Esophagus squamous epithelium (tissue), 5 donors: ENCODE results near the gene ANKRD39. TPM values are rescaled to one million over a fixed set of nuclear protein-coding genes. Genes with fewer than 3 reads are reported as not detected.

Experiments used
- DNase-seq: peaks from one replicate; lab custom pipeline; 2025; lab: John Stamatoyannopoulos, UW
- H3K27ac ChIP-seq, 4 donors: fragments of 200-600 bp; sonication (generic); one replicate each; pipeline ENCODE4 v1.5.1; 2016 to 2019; ENCODE audit warnings: mild to moderate bottlenecking in 1 of 4
- H3K27me3 ChIP-seq, 4 donors: fragments of 200-600 bp; sonication (generic); 1 replicate in 3 of 4; 2 replicates in 1 of 4; pipeline versions ENCODE4 v1.5.1 to v1.6.0; 2017 to 2021; ENCODE audit warnings: antibody characterized with exemption in 1 of 4
- H3K36me3 ChIP-seq, 3 donors: fragments of 200-600 bp; sonication (generic); one replicate each; pipeline ENCODE4 v1.5.1; 2016 to 2019
- H3K4me1 ChIP-seq, 3 donors: fragments of 200-600 bp; sonication (generic); one replicate each; pipeline ENCODE4 v1.5.1; 2017 to 2019
- H3K4me3 ChIP-seq, 4 donors: fragments of 200-600 bp; sonication (generic); 1 replicate in 3 of 4; 2 replicates in 1 of 4; pipeline ENCODE4 v1.5.1; 2016 to 2019; ENCODE audit warnings: mild to moderate bottlenecking in 2 of 4, moderate library complexity in 1 of 4
- H3K9me3 ChIP-seq, 3 donors: fragments of 200-600 bp; sonication (generic); one replicate each; pipeline ENCODE4 v1.5.1; 2016 to 2019
- POLR2A ChIP-seq, 4 donors: fragments of 450-650 bp; IDR thresholded peaks; one replicate each; pipeline ENCODE4 v1.6.1; 2017; ENCODE audit warnings: antibody characterized with exemption in 4 of 4, mild to moderate bottlenecking in 4 of 4, moderate library complexity in 3 of 4
- WGBS, 2 donors: methylation state at CpG; one replicate each; pipeline ENCODE4 v1.1.5; 2018; 5-methylcytosine and 5-hydroxymethylcytosine counted together
- intact Hi-C: fragments of 100-400 bp; cut with DNase I; formaldehyde crosslinking; loops from one replicate; pipeline ENCODE4 v1.15.0; 2022
- total RNA-seq, 4 donors: library from RNA; depleted of rRNA; stranded (reverse); fragments of >200 nt; gene quantifications; one replicate each; pipeline ENCODE4 v1.1.0, GENCODE V29; 2016
- TF ChIP-seq, protein P1 (sequence below), 6 experiments: fragments of 450-650 bp in 4 of 6; fragments of 200-600 bp in 2 of 6; sonication (generic) in 2 of 6; IDR thresholded peaks; one replicate each; pipeline ENCODE4 v1.5.1; 2016 to 2019; ENCODE audit warnings: antibody characterized with exemption in 6 of 6, mild to moderate bottlenecking in 4 of 6, moderate library complexity in 4 of 6
- donor health status: DM: yes; HTN: yes; CAD: no.

The ANKRD39 gene
- total RNA-seq, 4 donors from 2014 or later, result 7.1 to 17.2 (median 14.0) TPM

DNA sequence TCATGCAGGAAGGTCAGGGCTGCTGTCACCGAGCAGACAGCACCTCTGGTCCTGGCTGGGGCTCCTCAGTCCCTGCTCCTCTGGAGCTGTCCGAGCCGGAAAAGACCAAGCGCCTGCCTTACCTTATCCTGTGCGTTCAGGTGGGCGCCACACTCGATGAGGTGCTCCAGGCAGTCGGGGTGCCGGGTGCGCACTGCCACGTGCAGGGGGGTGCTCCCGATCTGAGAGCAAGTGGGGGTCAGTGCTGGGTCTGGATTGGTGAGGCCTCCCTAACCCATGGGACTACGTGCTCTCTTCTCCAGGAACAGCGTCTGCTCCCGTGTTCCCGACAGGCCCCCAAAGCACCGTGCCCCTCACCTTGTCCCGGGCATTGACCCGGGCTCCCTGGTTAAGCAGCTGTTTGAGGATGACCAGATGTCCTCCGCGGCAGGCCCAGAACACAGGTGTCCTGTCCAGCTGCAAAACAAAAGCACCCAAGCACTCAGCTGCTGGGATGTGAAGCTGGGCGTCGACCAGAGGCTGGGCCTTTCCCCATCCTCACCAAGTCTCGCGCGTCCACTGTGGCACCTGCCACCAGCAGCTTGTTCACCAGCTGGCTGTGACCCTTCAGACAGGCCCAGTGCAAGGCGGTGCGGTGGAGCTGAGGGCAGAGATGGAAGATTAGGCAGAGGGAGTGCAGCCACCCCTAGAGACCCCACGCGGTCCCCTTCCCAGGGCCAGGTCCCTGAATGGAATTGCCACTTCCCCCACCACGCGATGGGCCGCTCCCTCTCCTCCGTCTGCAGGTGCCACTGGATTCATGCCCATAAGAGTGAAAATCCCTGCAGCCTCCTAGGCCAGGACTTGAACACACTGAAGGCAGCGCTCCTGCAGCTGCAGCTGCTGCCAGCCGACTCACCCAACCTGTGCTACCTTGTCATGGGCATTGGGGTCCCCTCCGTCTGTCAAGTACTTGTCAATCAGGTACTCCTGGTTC, 17.7 kb downstream of the ANKRD39 start:
- intact Hi-C loops, result no loop called here
- peak overlapping the region in 1 of 4 donors; percentile 6 for H3K4me3 ChIP-seq

DNA sequence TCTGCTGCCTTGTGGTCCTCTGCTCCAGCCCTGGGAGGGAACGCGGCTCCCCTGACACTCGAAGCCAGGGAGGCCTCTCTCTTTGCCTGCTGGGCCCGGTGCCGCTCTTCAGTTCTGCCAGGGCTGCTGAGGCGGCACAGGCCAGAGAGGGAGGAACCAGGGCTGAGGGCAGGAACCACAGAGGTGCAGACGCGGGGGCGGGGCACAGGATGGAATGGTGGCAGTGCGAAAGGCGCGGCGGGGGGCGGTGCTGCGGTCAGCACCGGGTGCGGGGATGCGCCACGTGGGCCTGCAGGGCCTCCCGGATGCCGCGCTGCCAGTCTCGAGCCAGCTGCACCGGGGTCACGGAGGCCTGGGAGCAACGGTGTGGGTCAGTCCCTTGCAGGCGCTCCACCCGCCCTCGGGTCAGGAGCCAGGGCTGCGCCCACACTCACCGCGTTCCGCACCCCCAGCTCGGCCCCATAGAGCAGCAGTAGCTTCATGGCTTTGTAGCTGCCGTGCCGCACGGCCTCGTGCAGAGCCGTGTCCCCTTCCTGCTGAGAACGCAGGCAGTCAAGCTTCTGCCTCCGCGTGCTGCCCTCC, 18.4 kb downstream of the ANKRD39 start:
- WGBS, 2 donors, result 40% methylated on average over 2 of the region's 42 CpGs; no CpG with 5 or more reads in 1 of the 2 donors
- TF ChIP-seq POLR2A (IDR thresholded peaks at IDR 0.05), result no peak
- TF ChIP-seq, protein P1, sequence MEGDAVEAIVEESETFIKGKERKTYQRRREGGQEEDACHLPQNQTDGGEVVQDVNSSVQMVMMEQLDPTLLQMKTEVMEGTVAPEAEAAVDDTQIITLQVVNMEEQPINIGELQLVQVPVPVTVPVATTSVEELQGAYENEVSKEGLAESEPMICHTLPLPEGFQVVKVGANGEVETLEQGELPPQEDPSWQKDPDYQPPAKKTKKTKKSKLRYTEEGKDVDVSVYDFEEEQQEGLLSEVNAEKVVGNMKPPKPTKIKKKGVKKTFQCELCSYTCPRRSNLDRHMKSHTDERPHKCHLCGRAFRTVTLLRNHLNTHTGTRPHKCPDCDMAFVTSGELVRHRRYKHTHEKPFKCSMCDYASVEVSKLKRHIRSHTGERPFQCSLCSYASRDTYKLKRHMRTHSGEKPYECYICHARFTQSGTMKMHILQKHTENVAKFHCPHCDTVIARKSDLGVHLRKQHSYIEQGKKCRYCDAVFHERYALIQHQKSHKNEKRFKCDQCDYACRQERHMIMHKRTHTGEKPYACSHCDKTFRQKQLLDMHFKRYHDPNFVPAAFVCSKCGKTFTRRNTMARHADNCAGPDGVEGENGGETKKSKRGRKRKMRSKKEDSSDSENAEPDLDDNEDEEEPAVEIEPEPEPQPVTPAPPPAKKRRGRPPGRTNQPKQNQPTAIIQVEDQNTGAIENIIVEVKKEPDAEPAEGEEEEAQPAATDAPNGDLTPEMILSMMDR (IDR thresholded peaks at IDR 0.05), result no peak
- Histone ChIP-seq H3K4me1 (peaks cover 0 to 13% (median 0%) of the 10 kb centered on the region in 3 donors), H3K9me3 (no peaks in the 10 kb centered on the region), H3K27ac (no peak overlapping the region), H3K4me3 (peak overlapping the region in 1 of 4 donors; percentile 6), H3K36me3 (peaks cover 0 to 59% (median 0%) of the 10 kb centered on the region in 3 donors), H3K27me3 (no peaks in the 10 kb centered on the region)
- DNase-seq, result peak; percentile 63
- intact Hi-C loops, result no loop called here

More for the DNA sequence above, 17.7 kb downstream of the ANKRD39 start:
- H3K4me1 ChIP-seq, result peaks cover 0 to 13% (median 0%) of the 10 kb centered on the region in 3 donors
- WGBS, 2 donors, result 80 to 84% methylated on average over 2 to 24 of the region's 37 CpGs
- H3K9me3 ChIP-seq, result no peaks in the 10 kb centered on the region
- TF ChIP-seq POLR2A (IDR thresholded peaks at IDR 0.05), result no peak
- TF ChIP-seq, protein P1 (IDR thresholded peaks at IDR 0.05), result no peak
- no peak overlapping the region for H3K27ac ChIP-seq
- DNase-seq, result no peak
- H3K27me3 ChIP-seq, result no peaks in the 10 kb centered on the region
- H3K36me3 ChIP-seq, result peaks cover 0 to 51% (median 0%) of the 10 kb centered on the region in 3 donors

DNA sequence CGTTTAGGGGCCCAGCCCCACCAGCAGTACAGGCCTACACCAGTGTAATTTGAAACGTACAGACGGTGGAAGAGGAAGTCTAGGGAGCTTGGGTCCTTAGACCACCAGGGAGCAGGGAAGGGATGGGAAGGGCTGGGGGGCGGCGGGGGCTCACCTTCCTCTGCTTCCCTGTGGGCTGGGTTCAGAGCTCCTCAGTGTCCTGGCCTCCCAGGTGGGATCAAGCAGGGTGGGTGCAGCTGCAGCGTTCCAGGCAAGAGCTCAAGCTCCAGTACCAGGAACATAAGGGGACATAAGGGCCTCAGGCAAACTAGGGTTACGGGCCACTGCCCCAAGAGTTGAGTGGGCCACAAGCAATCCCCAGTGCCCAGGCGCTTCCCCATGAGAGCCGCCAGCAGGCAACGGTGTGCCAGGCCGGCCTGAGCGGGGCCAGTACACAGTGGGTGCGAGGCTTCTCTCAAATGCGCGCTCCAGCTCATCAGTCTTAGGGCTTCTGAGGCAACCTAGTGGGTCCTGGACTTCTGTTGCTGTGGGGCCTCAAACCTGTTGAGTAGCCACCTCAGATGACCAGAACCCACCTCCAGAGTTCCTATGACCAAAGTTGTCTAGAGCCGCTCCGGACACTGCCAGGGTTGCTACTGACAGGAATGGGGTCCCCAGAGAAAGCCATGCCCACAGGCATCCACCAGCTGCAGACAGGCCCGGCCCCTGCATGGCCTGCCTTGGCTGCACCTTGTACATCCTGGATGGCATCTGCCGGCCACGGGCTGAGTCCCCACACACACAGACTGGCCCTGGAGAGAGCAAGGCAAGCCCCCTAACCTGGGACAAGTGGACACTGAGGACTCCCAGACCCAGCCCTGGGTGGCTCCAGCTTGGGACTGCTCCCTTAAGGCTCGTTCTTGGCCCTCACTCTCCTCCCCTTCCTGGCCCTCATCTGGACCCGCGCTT, 19.2 kb downstream of the ANKRD39 start:
- no peak overlapping the region for H3K4me3 ChIP-seq
- H3K36me3 ChIP-seq, result peaks cover 0 to 65% (median 0%) of the 10 kb centered on the region in 3 donors
- TF ChIP-seq, protein P1 (IDR thresholded peaks at IDR 0.05), result no peak
- no peak for TF ChIP-seq POLR2A (IDR thresholded peaks at IDR 0.05)
- no peak for DNase-seq
- no peaks in the 10 kb centered on the region for H3K27me3 ChIP-seq
- no peak overlapping the region for H3K27ac ChIP-seq
- 68 to 91% methylated on average over 4 of the region's 23 CpGs for WGBS, 2 donors
- no peaks in the 10 kb centered on the region for H3K9me3 ChIP-seq
- intact Hi-C loops, result no loop called here
- H3K4me1 ChIP-seq, result peaks cover 0 to 14% (median 0%) of the 10 kb centered on the region in 3 donors

DNA sequence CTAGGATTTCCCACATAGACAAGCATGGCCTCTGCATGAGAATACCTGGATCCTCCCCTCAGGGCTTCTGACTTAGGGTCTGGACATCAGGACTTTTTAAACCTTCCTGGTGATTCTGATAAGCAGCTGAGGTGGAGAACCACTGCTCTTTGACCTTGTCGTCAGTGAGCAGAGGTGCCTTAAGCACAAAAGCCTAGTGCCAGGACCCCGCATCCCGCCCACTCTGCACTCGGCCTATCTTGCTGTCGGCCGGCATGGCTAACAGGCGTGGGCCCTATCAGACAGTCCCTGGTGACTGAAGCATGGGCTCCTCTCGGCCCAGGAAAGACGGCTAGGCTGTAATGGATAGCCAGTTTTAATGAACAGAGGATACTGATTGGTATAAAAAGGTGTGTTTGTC, 20.2 kb downstream of the ANKRD39 start:
- DNase-seq, result no peak
- Histone ChIP-seq H3K27me3 (no peaks in the 10 kb centered on the region), H3K9me3 (no peaks in the 10 kb centered on the region), H3K27ac (no peak overlapping the region), H3K4me3 (no peak overlapping the region), H3K4me1 (peaks cover 0 to 25% (median 0%) of the 10 kb centered on the region in 3 donors), H3K36me3 (peaks cover 0 to 76% (median 0%) of the 10 kb centered on the region in 3 donors)
- 93% methylated on average over 7 of the region's 9 CpGs for WGBS, 2 donors
- TF ChIP-seq, protein P1 (IDR thresholded peaks at IDR 0.05), result no peak
- TF ChIP-seq POLR2A (IDR thresholded peaks at IDR 0.05), result no peak
- intact Hi-C loops, result no loop called here
